CD4-positive, alpha-beta T cell (primary cell): ENCODE data around the gene P4HTM. TPM values are rescaled to one million over a fixed set of nuclear protein-coding genes. Genes with fewer than 3 reads are reported as not detected.

ENCODE experiments used
- ATAC-seq: fragments of 200-7000 bp; cut with Tn5 transposase; one replicate; pipeline ENCODE4 v1.10.0; 2022; ENCODE audit warnings: mild to moderate bottlenecking; ENCODE audit not compliant: poor library complexity
- CTCF ChIA-PET: fragments of 350-600 bp; sonication (Branson Sonifier 250); formaldehyde crosslinking; loops from one replicate; lab custom pipeline; 2021; ENCODE audit warnings: antibody characterized with exemption, inconsistent platforms; lab: Charles Lee
- POLR2A ChIA-PET: fragments of 350-600 bp; sonication (Branson Sonifier 250); formaldehyde crosslinking; loops from one replicate; lab custom pipeline; 2021; ENCODE audit warnings: antibody characterized with exemption, inconsistent platforms; lab: Charles Lee
- DNase-seq, 14 experiments: peaks; one replicate each; pipeline ENCODE4 v3.0.0-alpha.2; 2013 to 2020; ENCODE audit warnings: mixed read lengths in 2 of 14
- H3K27ac ChIP-seq, 2 donors: one replicate each; pipeline versions ENCODE4 v1.5.1 to v1.7.0; 2013; ENCODE audit warnings: low read length in 2 of 2, low read depth in 1 of 2, mild to moderate bottlenecking in 1 of 2
- H3K27me3 ChIP-seq, 2 experiments: 1 replicate in 1 of 2; 2 replicates in 1 of 2; pipeline versions ENCODE4 v1.6.1 to v1.7.0; 2013; ENCODE audit warnings: low read length in 2 of 2, control low read depth in 1 of 2, mild to moderate bottlenecking in 1 of 2, moderate library complexity in 1 of 2; ENCODE audit not compliant: insufficient read depth in 2 of 2, control insufficient read depth in 1 of 2
- H3K36me3 ChIP-seq: one replicate; pipeline ENCODE4 v1.6.1; 2013; ENCODE audit warnings: low read length, control low read depth; ENCODE audit not compliant: insufficient read depth
- H3K4me1 ChIP-seq: one replicate; pipeline ENCODE4 v1.6.1; 2013; ENCODE audit warnings: low read length, control low read depth; ENCODE audit not compliant: insufficient read depth
- H3K4me3 ChIP-seq: one replicate; pipeline ENCODE4 v1.5.1; 2013; ENCODE audit warnings: mild to moderate bottlenecking, low read length, moderate library complexity
- H3K9me3 ChIP-seq, 2 experiments: 1 replicate in 1 of 2; 2 replicates in 1 of 2; pipeline versions ENCODE4 v1.6.1 to v1.7.0; 2013; ENCODE audit warnings: low read length in 2 of 2, mild to moderate bottlenecking in 2 of 2, control low read depth in 1 of 2, moderate library complexity in 1 of 2; ENCODE audit not compliant: control insufficient read depth in 1 of 2, insufficient read depth in 1 of 2
- H3K27ac Mint-ChIP-seq: one replicate; pipeline ENCODE4 v1.8.0; 2020; ENCODE audit warnings: mixed read lengths
- H3K27me3 Mint-ChIP-seq: one replicate; pipeline ENCODE4 v1.8.0; 2021; ENCODE audit warnings: mixed read lengths
- H3K36me3 Mint-ChIP-seq: one replicate; pipeline ENCODE4 v1.8.0; 2021; ENCODE audit warnings: low read depth, mixed read lengths
- H3K4me1 Mint-ChIP-seq: one replicate; pipeline ENCODE4 v1.8.0; 2021; ENCODE audit warnings: low read depth, mixed read lengths
- H3K4me3 Mint-ChIP-seq: one replicate; pipeline ENCODE4 v1.8.0; 2020; ENCODE audit warnings: mild to moderate bottlenecking, mixed read lengths
- H3K9me3 Mint-ChIP-seq: one replicate; pipeline ENCODE4 v1.8.0; 2020; ENCODE audit warnings: mixed read lengths
- intact Hi-C, 2 experiments: fragments of 100-400 bp; cut with DNase I in 1 of 2; cut with micrococcal nuclease in 1 of 2; formaldehyde crosslinking; loops; one replicate each; pipeline versions ENCODE4 v1.15.1 to v1.9.0; 2023 to 2025; cut with DNase I, micrococcal nuclease
- total RNA-seq, 174 experiments: library from RNA in 2 of 174; stranded (reverse) in 2 of 174; gene quantifications; one replicate each; pipeline ENCODE4 v1.2.3 and lab custom pipeline; 2021 to 2026
- TF ChIP-seq, protein P1 (sequence below): fragments of 200-600 bp; IDR thresholded peaks from one replicate; pipeline ENCODE4 v1.8.0; 2022; ENCODE audit warnings: antibody characterized with exemption, mild to moderate bottlenecking

P4HTM gene
- total RNA-seq, 2 experiments from 2014 or later, result 45.9 to 47.0 TPM

DNA sequence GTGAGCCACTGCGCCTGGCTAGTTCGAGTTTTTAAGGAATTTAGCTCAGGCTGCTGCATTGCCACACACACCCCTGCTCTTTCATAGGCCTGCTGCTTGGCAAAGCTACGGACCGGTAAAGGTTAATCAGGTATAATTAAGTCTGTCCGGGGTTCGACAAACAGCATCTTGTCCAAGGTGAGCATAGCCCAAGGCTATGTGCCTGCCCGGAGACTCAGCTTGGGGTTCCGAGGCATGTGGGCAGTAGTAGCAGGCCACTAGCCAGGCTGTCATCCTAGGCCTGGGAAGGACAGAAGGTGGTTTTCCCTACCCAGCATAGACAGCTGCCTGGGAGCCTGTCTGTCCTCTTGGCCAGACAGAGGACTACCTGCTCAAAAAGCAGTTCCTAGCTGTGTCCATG lies 6.6 kb downstream of the P4HTM start:
- no peaks in the 10 kb centered on the region for H3K27me3 Mint-ChIP-seq
- no peak overlapping the region for H3K27ac Mint-ChIP-seq
- Histone ChIP-seq H3K9me3 (no peaks in the 10 kb centered on the region), H3K4me1 (peaks cover 15% of the 10 kb centered on the region), H3K27ac (no peak overlapping the region), H3K36me3 (peaks cover 11% of the 10 kb centered on the region), H3K4me3 (no peak overlapping the region), H3K27me3 (no peaks in the 10 kb centered on the region)
- intact Hi-C loops, result no loop called here
- ATAC-seq (no peak), DNase-seq (no peak)
- no peak overlapping the region for H3K4me3 Mint-ChIP-seq
- no peaks in the 10 kb centered on the region for H3K9me3 Mint-ChIP-seq
- H3K36me3 Mint-ChIP-seq, result peaks cover 17% of the 10 kb centered on the region
- ChIA-PET CTCF (interaction anchor here (0.9 kb wide), 1 partner anchor 9 kb away, joined by 3 read pairs; no protein-coding TSS in a partner anchor), POLR2A (interaction anchor here (0.8 kb wide), 1 partner anchor 11 kb away, joined by 3 read pairs; the partner anchor contains the start of gene WDR6)
- peaks cover 14% of the 10 kb centered on the region for H3K4me1 Mint-ChIP-seq
- TF ChIP-seq, protein P1, sequence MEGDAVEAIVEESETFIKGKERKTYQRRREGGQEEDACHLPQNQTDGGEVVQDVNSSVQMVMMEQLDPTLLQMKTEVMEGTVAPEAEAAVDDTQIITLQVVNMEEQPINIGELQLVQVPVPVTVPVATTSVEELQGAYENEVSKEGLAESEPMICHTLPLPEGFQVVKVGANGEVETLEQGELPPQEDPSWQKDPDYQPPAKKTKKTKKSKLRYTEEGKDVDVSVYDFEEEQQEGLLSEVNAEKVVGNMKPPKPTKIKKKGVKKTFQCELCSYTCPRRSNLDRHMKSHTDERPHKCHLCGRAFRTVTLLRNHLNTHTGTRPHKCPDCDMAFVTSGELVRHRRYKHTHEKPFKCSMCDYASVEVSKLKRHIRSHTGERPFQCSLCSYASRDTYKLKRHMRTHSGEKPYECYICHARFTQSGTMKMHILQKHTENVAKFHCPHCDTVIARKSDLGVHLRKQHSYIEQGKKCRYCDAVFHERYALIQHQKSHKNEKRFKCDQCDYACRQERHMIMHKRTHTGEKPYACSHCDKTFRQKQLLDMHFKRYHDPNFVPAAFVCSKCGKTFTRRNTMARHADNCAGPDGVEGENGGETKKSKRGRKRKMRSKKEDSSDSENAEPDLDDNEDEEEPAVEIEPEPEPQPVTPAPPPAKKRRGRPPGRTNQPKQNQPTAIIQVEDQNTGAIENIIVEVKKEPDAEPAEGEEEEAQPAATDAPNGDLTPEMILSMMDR, result no peak

DNA sequence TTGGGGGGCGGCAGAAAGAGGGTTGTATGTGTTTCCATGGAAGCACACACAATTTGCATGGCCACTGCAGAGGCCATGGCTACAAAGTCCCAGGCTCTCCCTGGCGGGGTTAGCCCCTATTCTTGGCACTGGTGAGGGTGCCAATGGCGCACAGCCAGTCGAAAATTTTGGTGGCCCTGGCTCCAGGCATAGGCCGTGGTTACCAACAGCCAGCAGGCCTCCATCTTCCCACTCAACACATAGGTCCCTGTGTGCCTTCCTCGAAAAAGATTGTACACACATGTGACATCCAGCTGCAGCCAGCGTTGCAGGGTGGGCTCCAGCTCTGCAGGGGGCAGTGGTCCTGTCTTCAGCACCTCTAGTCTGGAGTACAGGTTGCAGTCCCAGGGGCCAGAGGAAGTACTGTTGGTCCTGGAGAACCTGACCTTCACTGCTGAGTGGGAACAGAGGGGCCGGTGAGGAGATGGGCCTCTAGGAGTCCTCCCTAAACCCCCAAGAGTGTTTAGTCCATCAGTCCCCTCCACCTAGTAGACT lies 7.1 kb downstream of the P4HTM start:
- DNase-seq, result no peak
- Mint-ChIP-seq H3K27me3 (no peaks in the 10 kb centered on the region), H3K4me3 (no peak overlapping the region), H3K4me1 (peaks cover 9% of the 10 kb centered on the region), H3K9me3 (no peaks in the 10 kb centered on the region), H3K27ac (no peak overlapping the region), H3K36me3 (peaks cover 17% of the 10 kb centered on the region)
- H3K4me1 ChIP-seq, result peaks cover 11% of the 10 kb centered on the region
- intact Hi-C loops, result no loop called here
- no peak for ATAC-seq
- POLR2A ChIA-PET, result interaction anchor here (1.4 kb wide), 1 partner anchor 11 kb away, joined by 3 read pairs; no protein-coding TSS in a partner anchor
- CTCF ChIA-PET, result interaction anchor here (0.9 kb wide), 1 partner anchor 9 kb away, joined by 3 read pairs; no protein-coding TSS in a partner anchor
- H3K36me3 ChIP-seq, result peaks cover 11% of the 10 kb centered on the region
- H3K27me3 ChIP-seq, result no peaks in the 10 kb centered on the region
- no peak overlapping the region for H3K27ac ChIP-seq
- TF ChIP-seq, protein P1, result no peak
- no peaks in the 10 kb centered on the region for H3K9me3 ChIP-seq
- no peak overlapping the region for H3K4me3 ChIP-seq

DNA sequence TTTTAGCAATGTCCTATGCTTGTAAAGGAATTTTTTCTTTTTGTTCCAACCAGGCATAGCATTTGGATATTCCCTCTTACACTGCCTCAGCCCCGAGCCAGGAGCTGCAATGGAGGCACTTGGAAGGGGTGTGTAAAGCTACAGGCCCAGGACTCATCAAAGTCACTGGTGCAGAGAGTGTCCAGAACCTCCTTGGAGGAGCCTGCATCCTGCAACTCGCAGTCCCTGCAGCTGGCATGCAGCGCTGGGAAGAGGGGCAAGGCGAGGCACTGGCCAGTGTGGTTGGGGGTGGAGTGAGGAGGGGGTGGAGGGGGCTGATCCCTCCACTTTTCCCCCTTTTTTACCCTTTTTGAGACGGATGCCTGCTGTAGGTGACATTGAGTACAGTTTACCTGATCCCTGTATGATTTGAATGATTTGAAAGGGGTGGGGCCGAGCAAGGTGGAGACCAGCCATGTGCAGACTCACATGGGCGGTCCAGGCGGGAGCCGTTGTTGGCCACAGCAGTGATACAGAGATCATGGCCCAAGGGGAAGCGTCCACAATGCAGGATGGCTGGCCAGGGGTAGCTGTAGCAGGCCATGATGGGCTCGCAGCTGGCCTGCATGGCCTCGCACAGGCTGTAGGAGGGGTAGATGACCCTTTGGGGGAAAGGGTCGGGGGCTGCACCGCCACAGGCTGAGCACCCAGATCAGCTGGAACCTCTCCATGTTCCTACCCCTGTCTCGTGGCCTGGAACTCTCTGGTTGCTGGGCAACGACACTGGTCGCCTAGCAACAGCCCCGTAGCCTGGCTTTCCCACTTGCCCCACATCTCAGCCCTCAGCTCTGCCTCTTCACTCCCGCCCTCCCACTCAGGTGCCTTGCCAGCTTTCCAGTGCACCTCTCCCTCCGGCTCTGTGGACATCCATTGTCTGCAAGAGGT lies 7.9 kb downstream of the P4HTM start:
- CTCF ChIA-PET, result no interaction called here
- no peak overlapping the region for H3K4me3 Mint-ChIP-seq
- peaks cover 11% of the 10 kb centered on the region for H3K36me3 ChIP-seq
- POLR2A ChIA-PET, result interaction anchor here (1.4 kb wide), 1 partner anchor 10 kb away, joined by 3 read pairs; no protein-coding TSS in a partner anchor
- TF ChIP-seq, protein P1, result no peak
- no peaks in the 10 kb centered on the region for H3K9me3 ChIP-seq
- DNase-seq (no peak), ATAC-seq (no peak)
- no peak overlapping the region for H3K4me3 ChIP-seq
- H3K4me1 ChIP-seq, result peaks cover 3% of the 10 kb centered on the region
- H3K27ac ChIP-seq, result no peak overlapping the region
- H3K27me3 Mint-ChIP-seq, result no peaks in the 10 kb centered on the region
- no peaks in the 10 kb centered on the region for H3K27me3 ChIP-seq
- intact Hi-C loops, result no loop called here
- H3K4me1 Mint-ChIP-seq, result peaks cover 9% of the 10 kb centered on the region
- H3K27ac Mint-ChIP-seq, result no peak overlapping the region
- no peaks in the 10 kb centered on the region for H3K9me3 Mint-ChIP-seq
- H3K36me3 Mint-ChIP-seq, result peaks cover 17% of the 10 kb centered on the region
